ENCODE results near the gene EVI5.

EVI5 gene

DNA sequence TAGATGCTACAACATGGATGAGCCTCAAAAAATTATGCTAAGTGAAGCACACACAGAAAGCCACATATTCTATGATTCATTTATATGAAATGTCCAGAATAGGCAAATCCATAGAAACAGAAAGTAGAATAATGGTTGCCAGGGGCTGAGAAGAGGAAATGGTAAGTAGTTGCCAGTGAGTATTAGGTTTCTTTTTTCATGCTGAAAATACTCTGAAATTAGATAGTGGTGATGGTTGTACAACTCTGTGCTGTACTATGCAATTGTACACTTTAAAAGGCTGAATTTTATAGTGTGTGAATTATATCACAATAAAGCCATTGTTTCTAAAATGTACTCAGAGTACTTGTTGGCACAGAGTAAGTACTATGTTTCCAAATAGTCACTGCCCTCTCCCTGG lies 282.7 kb downstream of the EVI5 start:
- Mint-ChIP-seq H3K4me3 (no peak overlapping the region), H3K9me3 (no peaks in the 10 kb centered on the region), H3K36me3 (ENCODE audit: low read depth) (no peaks in the 10 kb centered on the region), H3K27me3 (ENCODE audit: low read depth) (peaks cover 7% of the 10 kb centered on the region), H3K27ac (no peak overlapping the region), H3K4me1 (no peaks in the 10 kb centered on the region)
- TF ChIP-seq CTCF (IDR thresholded peaks at IDR 0.05; ENCODE audit: unreplicated experiment in 3 of 3), result no peak

GRCh38 chr1:92500552-92500951 lies 284.4 kb downstream of the EVI5 start:
- no peaks in the 10 kb centered on the region for H3K9me3 Mint-ChIP-seq
- H3K4me3 Mint-ChIP-seq, result no peak overlapping the region
- no peaks in the 10 kb centered on the region for H3K4me1 Mint-ChIP-seq
- H3K36me3 Mint-ChIP-seq (ENCODE audit: low read depth), result no peaks in the 10 kb centered on the region
- no peak overlapping the region for H3K27ac Mint-ChIP-seq
- peaks cover 14% of the 10 kb centered on the region for H3K27me3 Mint-ChIP-seq (ENCODE audit: low read depth)
- no peak for TF ChIP-seq CTCF (IDR thresholded peaks at IDR 0.05; ENCODE audit: unreplicated experiment in 3 of 3)

DNA sequence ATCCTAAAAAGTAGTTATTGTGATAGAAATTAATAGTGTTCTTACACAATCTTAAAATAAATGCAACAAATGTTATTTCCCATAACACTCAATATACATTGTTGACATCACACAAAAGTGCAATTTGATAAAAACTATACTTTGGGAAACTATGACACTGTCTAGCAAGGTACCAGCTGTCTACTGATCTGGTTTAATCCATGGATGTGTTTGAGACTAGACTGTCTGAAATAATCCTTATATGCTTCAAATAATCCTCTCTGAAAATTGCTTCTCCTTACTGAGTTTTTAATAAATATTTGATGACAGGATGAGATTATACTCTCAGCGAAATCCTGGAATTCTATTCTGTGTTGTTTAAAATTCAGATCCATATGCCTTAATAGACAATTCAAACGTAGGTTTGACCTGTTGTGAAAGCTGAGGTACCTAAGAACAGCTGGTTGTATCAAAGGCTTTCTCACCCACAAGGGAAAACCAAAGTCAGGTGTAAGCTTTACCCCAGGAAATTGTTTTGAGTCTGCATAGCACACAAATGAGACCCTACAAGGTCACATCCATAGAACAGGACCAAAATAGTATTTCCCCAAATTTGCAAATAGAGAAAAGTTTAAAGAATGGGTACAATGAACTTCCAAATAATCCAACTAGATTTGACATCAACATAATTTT lies 289.4 kb downstream of the EVI5 start:
- no peaks in the 10 kb centered on the region for H3K9me3 Mint-ChIP-seq
- no peak for TF ChIP-seq CTCF (IDR thresholded peaks at IDR 0.05; ENCODE audit: unreplicated experiment in 3 of 3)
- peaks cover 38% of the 10 kb centered on the region for H3K27me3 Mint-ChIP-seq (ENCODE audit: low read depth)
- no peaks in the 10 kb centered on the region for H3K4me1 Mint-ChIP-seq
- H3K4me3 Mint-ChIP-seq, result no peak overlapping the region
- H3K36me3 Mint-ChIP-seq (ENCODE audit: low read depth), result no peaks in the 10 kb centered on the region
- H3K27ac Mint-ChIP-seq, result no peak overlapping the region

- Mint-ChIP-seq H3K4me1 (no peaks in the 10 kb centered on the region), H3K4me3 (no peak overlapping the region), H3K9me3 (no peaks in the 10 kb centered on the region), H3K36me3 (ENCODE audit: low read depth) (no peaks in the 10 kb centered on the region), H3K27ac (no peak overlapping the region), H3K27me3 (ENCODE audit: low read depth) (peaks cover 41% of the 10 kb centered on the region)
- TF ChIP-seq CTCF (IDR thresholded peaks at IDR 0.05; ENCODE audit: unreplicated experiment in 3 of 3), result no peak
Measured at GRCh38 chr1:92494485-92495141, 290.3 kb downstream of the EVI5 start.

GRCh38 chr1:92493139-92493538 lies 291.8 kb downstream of the EVI5 start:
- no peak for TF ChIP-seq CTCF (IDR thresholded peaks at IDR 0.05; ENCODE audit: unreplicated experiment in 3 of 3)
- Mint-ChIP-seq H3K36me3 (ENCODE audit: low read depth) (no peaks in the 10 kb centered on the region), H3K4me1 (no peaks in the 10 kb centered on the region), H3K27me3 (ENCODE audit: low read depth) (peaks cover 51% of the 10 kb centered on the region), H3K4me3 (no peak overlapping the region), H3K9me3 (no peaks in the 10 kb centered on the region), H3K27ac (no peak overlapping the region)

- no peak for TF ChIP-seq CTCF (IDR thresholded peaks at IDR 0.05; ENCODE audit: unreplicated experiment in 3 of 3)
- no peaks in the 10 kb centered on the region for H3K9me3 Mint-ChIP-seq
- no peak overlapping the region for H3K4me3 Mint-ChIP-seq
- no peak overlapping the region for H3K27ac Mint-ChIP-seq
- H3K36me3 Mint-ChIP-seq (ENCODE audit: low read depth), result no peaks in the 10 kb centered on the region
- H3K27me3 Mint-ChIP-seq (ENCODE audit: low read depth), result peaks cover 79% of the 10 kb centered on the region
- H3K4me1 Mint-ChIP-seq, result peaks cover 19% of the 10 kb centered on the region
Measured at GRCh38 chr1:92488832-92489231, 296.1 kb downstream of the EVI5 start.
